HG02981 (cell line): ENCODE results near the gene WDR45.

Experiments
- ATAC-seq: cut with Tn5 transposase; IDR thresholded peaks from one replicate; pipeline ENCODE4 v1.9.1; 2021; ENCODE audit warnings: mild to moderate bottlenecking, moderate library complexity; ENCODE audit not compliant: unreplicated experiment

Gene WDR45

DNA sequence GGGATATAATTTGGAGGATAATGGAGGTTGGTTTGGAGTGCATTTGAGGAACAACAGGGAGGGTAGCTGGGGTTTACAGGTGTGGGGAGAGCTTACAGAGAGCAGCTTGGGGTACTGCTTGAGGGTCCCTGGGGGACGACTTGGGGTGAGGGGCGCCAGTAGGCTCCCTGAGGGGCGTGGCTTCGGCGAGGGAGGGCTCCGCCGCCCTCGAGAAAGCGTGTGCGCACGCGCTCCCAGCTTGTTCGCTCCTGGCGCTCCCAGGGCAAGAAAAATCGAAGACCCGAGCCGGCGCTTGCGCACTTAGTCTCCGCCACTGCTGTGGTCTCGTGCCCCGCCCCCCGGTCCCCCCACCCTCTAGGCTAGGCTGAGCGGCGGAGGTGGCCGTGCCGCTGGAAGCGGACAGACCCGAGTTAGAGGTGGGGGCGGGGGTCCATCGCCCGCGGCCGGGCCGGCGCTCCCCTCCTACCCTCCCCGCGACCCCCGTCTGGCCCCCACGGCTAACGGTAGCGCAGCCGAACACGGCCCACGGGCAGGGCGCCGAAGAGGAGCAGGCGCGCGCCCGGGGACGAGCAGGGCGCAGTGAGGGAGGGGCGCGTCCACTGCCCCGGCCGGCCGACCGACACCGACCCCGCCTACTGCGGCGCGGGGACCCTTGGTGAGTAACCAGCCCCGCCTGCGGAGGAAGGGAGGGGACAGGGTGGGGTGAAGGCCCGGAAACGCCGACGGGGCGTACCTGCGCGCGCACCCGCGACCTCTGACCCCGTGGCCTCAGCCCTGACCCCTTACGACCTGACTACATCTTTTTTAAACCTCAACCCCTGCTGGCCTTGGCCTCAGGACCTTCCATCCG is 26.2 kb downstream of the WDR45 start:
- ATAC-seq, result no peak

DNA sequence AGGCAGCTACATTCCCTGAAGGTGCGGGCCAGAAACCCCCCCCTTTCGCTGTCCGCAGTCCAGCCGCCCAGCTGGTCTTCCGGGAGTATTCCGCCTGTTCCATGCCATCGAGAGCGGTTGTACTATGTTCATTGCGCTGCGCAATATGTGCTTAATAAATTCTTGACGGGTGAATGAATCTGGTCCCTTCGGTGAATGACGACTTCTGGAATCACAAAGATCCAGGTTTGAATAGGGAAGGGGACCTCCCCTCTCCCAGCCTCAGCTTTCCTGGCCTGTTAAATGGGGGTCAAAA is 35.8 kb downstream of the WDR45 start:
- ATAC-seq, result no peak

- ATAC-seq, result peak; percentile 84
These were observed 36.3 kb downstream of the WDR45 start, which contains the start of gene TFE3 for GRCh38 chrX:49043220-49043986. TSS of gene TFE3 (minus strand) at chrX:49043357. CDS start at chrX:49043226, 131 bp downstream.

DNA sequence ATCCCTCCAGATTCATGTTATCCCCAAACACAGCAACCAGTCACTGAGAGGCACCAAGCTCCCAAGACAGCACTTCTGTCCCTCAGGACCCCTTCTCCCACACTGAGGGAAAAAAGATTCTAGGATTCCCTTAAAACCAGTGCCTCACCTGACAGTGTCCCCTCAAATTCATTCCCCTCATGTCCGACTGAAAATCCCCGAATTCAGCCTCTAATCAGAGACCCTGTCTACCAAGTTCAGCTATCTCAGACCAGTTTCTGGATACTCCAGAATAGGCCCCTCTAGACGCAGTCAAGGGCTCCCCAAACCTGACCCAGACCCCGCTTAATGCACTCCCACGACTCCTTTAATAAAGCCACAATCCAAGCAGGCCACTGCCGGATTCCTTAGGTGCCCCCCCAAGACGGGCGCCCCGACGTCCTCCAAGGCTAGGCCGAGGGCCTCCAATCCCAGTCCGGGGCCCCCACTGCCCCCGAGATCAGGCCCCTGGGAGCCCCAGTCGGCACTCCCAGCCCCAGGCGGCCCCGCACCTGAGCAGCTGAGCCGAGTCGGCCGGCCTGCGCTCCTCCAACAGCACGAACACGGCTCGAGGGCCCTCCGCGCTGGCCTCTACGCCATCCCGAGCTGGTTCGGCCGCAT is 37.0 kb downstream of the WDR45 start:
- no peak for ATAC-seq

DNA sequence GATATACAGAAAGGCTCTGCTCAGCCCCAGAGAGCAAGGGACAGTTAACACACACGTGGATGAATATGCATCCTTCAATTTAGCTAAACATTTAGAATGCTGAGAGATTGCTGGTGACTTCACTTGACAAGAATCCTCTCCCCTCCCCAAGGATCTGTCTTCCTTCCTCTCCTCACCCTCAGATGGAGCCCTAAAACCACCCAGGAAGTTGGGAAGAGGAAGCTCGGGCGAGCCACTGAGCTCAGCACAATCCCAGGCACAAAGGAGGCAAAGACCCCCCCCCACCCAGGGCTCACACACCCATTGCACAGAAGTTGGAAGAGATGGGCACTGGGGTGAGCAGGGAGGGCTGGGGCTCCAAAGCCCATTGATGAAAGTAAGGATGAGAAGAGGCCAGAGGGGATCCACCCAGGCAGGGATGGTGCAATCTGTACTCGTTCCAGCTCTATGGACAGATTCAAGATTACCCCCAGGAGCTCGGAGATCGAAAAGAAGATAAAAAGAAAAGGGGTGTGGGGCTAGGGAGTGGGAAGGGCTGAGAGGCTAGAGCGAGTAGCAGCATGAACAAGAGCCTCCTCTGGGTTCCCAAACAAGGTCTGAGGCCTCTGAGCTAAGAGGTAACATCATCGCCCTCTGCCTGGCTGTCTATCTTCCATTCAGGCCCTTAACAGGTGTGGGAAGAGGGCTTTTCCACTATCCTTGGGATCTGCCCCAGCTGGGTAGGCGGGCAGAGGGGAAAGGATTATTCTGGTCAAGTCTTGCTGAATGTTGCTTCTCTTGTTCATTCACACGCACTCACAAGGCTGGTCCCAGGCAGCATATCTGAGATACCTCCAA is 37.7 kb downstream of the WDR45 start:
- ATAC-seq, result no peak

DNA sequence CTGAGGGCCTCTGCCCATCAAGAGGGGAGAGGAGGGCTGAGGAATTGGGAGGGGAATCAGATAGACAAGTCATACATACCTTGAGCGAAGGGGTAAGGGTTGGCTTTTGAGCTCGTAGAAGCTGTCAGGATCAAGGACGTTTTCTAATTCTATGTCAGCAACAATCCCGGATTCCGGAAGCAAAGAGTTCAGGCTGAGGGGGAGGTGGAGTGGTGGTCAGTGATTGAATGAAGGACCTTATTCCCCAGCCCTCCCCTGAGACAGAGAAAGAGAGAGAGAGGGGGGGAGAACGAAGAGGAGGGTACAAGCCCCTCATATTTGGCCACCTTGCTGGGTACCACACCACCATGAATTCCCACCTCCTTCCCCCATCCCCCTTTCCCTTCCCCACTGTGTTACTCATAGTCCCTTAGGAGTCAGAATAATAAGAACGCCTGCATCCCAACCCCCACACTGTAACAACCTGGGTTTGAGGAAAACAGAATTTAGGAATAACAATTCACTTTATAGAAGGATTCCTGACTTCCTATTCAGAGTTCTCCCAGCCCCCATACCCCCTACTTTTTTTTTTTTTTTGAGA is 39.2 kb downstream of the WDR45 start:
- ATAC-seq, result no peak

- ATAC-seq, result no peak
These were observed 39.9 kb downstream of the WDR45 start for GRCh38 chrX:49039598-49040375.

GRCh38 chrX:49037883-49038475 is 41.7 kb downstream of the WDR45 start:
- ATAC-seq, result no peak

DNA sequence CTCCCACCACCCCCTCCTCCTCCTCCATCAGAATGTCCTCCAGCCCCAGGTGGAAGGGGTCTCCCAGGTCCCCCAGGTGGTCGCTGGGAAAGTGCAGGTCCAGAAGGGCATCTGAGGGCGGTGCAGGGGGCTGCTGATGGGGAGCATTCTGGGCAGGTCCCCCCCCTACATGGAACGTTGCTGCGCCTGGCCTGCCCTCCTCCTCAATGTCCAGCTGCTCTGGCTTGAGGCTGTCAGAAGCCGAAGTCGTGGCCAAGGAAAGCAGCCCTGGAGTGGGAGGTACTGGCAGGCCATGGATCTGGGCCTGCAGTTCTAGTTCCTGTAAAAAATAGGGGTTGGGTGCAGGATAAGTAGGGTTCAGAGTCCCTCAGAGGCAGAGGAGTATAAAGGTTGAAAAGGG is 49.4 kb downstream of the WDR45 start:
- no peak for ATAC-seq

- no peak for ATAC-seq
These were observed 49.8 kb downstream of the WDR45 start for GRCh38 chrX:49029876-49030275.
